GM21526 (cell line): ENCODE measurements around the gene EXD3.
"Not testable (repeated sequence)": the region's sequence is repeated elsewhere in the genome, so short reads cannot be mapped to it uniquely, and the experiment has no call there.

ENCODE experiments used
- ATAC-seq: cut with Tn5 transposase; IDR thresholded peaks from one replicate; pipeline ENCODE4 v1.9.1; 2021; ENCODE audit warnings: moderate library complexity; ENCODE audit not compliant: unreplicated experiment, low FRiP score

The EXD3 gene

GRCh38 chr9:137422604-137423513, at the start of gene EXD3, which contains the start of gene NOXA1:
EXD3 (minus strand) TSS chr9:137423162; CDS start chr9:137395357, 27,805 bp downstream.
NOXA1 (plus strand) TSS chr9:137423393; CDS start chr9:137423530, 137 bp downstream.
- ATAC-seq = peak; percentile 70

GRCh38 chr9:137470785-137471184, 47.8 kb upstream of the EXD3 start:
- no peak for ATAC-seq

- ATAC-seq = no peak
These were observed 44.9 kb upstream of the EXD3 start for GRCh38 chr9:137467896-137468295.

- ATAC-seq = no peak
These were observed 44.2 kb upstream of the EXD3 start for GRCh38 chr9:137467161-137467581.

- not testable (repeated sequence) for ATAC-seq
These were observed 43.6 kb upstream of the EXD3 start for GRCh38 chr9:137466389-137467085.

- no peak for ATAC-seq
These were observed 42.9 kb upstream of the EXD3 start for GRCh38 chr9:137465720-137466388.

- ATAC-seq = no peak
These were observed 42.2 kb upstream of the EXD3 start for GRCh38 chr9:137465000-137465719.

GRCh38 chr9:137464291-137464999, 41.5 kb upstream of the EXD3 start:
- no peak for ATAC-seq

- ATAC-seq = no peak
These were observed 40.9 kb upstream of the EXD3 start for GRCh38 chr9:137463931-137464290.

- no peak for ATAC-seq
These were observed 40.3 kb upstream of the EXD3 start for GRCh38 chr9:137462986-137463930.

GRCh38 chr9:137462396-137462985, 39.5 kb upstream of the EXD3 start:
- ATAC-seq = no peak

GRCh38 chr9:137461663-137462395, 38.9 kb upstream of the EXD3 start:
- no peak for ATAC-seq

GRCh38 chr9:137461316-137461662, 38.3 kb upstream of the EXD3 start:
- no peak for ATAC-seq

GRCh38 chr9:137460363-137461315, 37.7 kb upstream of the EXD3 start:
- ATAC-seq = no peak

- ATAC-seq = peak; percentile 3
These were observed 36.8 kb upstream of the EXD3 start for GRCh38 chr9:137459601-137460362.

- peak; percentile 52 for ATAC-seq
These were observed 36.2 kb upstream of the EXD3 start, which contains the start of gene NSMF for GRCh38 chr9:137459152-137459600. NSMF (minus strand) TSS chr9:137459334; CDS start chr9:137459102, 232 bp downstream.
